Osteocyte (in vitro differentiated cells): ENCODE measurements around the gene NDUFS5. TPM values are rescaled to one million over a fixed set of nuclear protein-coding genes. Genes with fewer than 3 reads are reported as not detected.

Experiments used
- DNase-seq: peaks from one replicate; pipeline ENCODE4 v3.0.0; 2021; ENCODE audit warnings: mixed read lengths; ENCODE audit not compliant: unreplicated experiment; ENCODE audit errors: extremely low spot score
- H3K27ac Mint-ChIP-seq: one replicate; pipeline ENCODE4 v1.8.0; 2021; ENCODE audit warnings: mild to moderate bottlenecking, mixed read lengths; ENCODE audit not compliant: unreplicated experiment
- H3K27me3 Mint-ChIP-seq: one replicate; pipeline ENCODE4 v1.8.0; 2021; ENCODE audit warnings: mixed read lengths; ENCODE audit not compliant: unreplicated experiment
- H3K36me3 Mint-ChIP-seq: one replicate; pipeline ENCODE4 v1.8.0; 2021; ENCODE audit warnings: mixed read lengths; ENCODE audit not compliant: unreplicated experiment
- H3K4me1 Mint-ChIP-seq: one replicate; pipeline ENCODE4 v1.8.0; 2021; ENCODE audit warnings: mixed read lengths; ENCODE audit not compliant: unreplicated experiment
- H3K4me3 Mint-ChIP-seq: one replicate; pipeline ENCODE4 v1.8.0; 2021; ENCODE audit warnings: mild to moderate bottlenecking, moderate library complexity, mixed read lengths; ENCODE audit not compliant: unreplicated experiment
- H3K9me3 Mint-ChIP-seq: one replicate; pipeline ENCODE4 v1.8.0; 2021; ENCODE audit warnings: mixed read lengths; ENCODE audit not compliant: unreplicated experiment
- CTCF ChIP-seq: fragments of 200-600 bp; sonication (generic); IDR thresholded peaks from 2 replicates; pipeline ENCODE4 v1.5.0; 2021; ENCODE audit warnings: antibody characterized with exemption, mild to moderate bottlenecking, moderate library complexity
- total RNA-seq: library from RNA; stranded (reverse); gene quantifications from 2 replicates; pipeline ENCODE4 v1.2.1, GENCODE V29; 2021

Gene NDUFS5
- total RNA-seq, 1 donor from 2014 or later: 157 TPM

- no peak overlapping the region for H3K27ac Mint-ChIP-seq
- H3K4me1 Mint-ChIP-seq: peaks cover 12% of the 10 kb centered on the region
- no peaks in the 10 kb centered on the region for H3K9me3 Mint-ChIP-seq
- TF ChIP-seq CTCF: no peak
- H3K36me3 Mint-ChIP-seq: no peaks in the 10 kb centered on the region
- no peak for DNase-seq
- H3K27me3 Mint-ChIP-seq: peaks cover 11% of the 10 kb centered on the region
- H3K4me3 Mint-ChIP-seq: peak overlapping the region; percentile 66
Measured at GRCh38 chr1:39082010-39082799, 56.1 kb downstream of the NDUFS5 start.

- Mint-ChIP-seq H3K4me1 (peaks cover 12% of the 10 kb centered on the region), H3K36me3 (no peaks in the 10 kb centered on the region), H3K9me3 (no peaks in the 10 kb centered on the region), H3K4me3 (peak overlapping the region; percentile 66), H3K27ac (no peak overlapping the region), H3K27me3 (peaks cover 11% of the 10 kb centered on the region)
- no peak for DNase-seq
- no peak for TF ChIP-seq CTCF
Measured at GRCh38 chr1:39082811-39083576, 56.8 kb downstream of the NDUFS5 start.

GRCh38 chr1:39084191-39084590, 58.0 kb downstream of the NDUFS5 start:
- peaks cover 12% of the 10 kb centered on the region for H3K4me1 Mint-ChIP-seq
- DNase-seq: no peak
- no peaks in the 10 kb centered on the region for H3K36me3 Mint-ChIP-seq
- H3K9me3 Mint-ChIP-seq: no peaks in the 10 kb centered on the region
- no peak overlapping the region for H3K27ac Mint-ChIP-seq
- TF ChIP-seq CTCF: no peak
- peaks cover 11% of the 10 kb centered on the region for H3K27me3 Mint-ChIP-seq
- no peak overlapping the region for H3K4me3 Mint-ChIP-seq

Other genes starting within 250 kb of the NDUFS5 start
- gene RRAGC, start 166.6 kb upstream of the NDUFS5 start, total RNA-seq: 54.3 and 63.4 TPM in 2 replicates
- 2.3 and 3.0 TPM in 2 replicates for gene MYCBP, start 153.0 kb upstream of the NDUFS5 start, total RNA-seq
- gene GJA9, start 144.8 kb upstream of the NDUFS5 start, total RNA-seq: not detected in 2 replicates
- gene RHBDL2, start 84.5 kb upstream of the NDUFS5 start, total RNA-seq: not detected in 2 replicates
- gene AKIRIN1, start 35.1 kb upstream of the NDUFS5 start, total RNA-seq: 42.5 and 42.7 TPM in 2 replicates
- gene MACF1, start 178.3 kb downstream of the NDUFS5 start, total RNA-seq: 431 and 452 TPM in 2 replicates